Measurements from ENCODE around the gene EID2.

The EID2 gene, protein sequence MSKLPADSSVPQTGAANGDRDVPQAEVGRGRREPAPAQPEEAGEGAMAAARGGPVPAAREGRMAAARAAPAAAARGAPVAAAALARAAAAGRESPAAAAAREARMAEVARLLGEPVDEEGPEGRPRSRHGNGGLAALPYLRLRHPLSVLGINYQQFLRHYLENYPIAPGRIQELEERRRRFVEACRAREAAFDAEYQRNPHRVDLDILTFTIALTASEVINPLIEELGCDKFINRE

DNA sequence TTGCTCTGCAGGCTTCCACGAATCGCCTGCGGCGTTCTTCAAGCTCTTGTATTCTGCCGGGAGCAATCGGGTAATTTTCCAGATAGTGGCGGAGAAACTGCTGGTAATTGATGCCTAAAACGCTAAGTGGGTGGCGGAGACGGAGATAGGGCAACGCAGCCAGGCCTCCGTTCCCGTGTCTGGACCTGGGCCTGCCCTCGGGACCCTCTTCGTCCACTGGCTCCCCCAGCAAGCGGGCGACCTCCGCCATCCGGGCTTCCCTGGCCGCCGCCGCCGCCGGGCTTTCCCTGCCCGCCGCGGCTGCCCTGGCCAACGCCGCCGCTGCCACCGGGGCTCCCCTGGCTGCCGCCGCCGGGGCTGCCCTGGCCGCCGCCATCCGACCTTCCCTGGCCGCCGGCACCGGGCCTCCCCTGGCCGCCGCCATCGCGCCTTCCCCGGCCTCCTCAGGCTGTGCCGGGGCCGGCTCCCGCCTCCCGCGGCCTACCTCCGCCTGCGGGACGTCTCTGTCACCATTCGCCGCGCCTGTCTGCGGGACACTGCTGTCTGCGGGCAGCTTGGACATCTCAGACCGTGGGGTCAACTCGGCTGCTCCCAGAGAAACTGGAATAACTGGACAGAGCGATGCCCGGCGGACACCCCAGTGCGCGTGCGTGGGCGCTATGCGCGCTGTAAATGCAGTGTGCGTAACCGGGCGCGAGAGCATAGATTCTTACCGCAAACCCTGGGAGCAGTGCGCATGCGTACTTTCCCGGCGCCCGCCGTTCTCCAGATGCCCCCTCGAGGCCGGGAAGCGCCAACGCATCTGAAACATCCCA lies at the start of gene EID2:
EID2 (minus strand) TSS at position 644 of the 815 bp plus-strand sequence; CDS start at position 562, 82 bp downstream.
- peak within 1 kb of the TSS; percentile 63 for H3K27ac ChIP-seq
- DNase-seq (ENCODE audit: low read depth, low spot score): peak; percentile 68

DNA sequence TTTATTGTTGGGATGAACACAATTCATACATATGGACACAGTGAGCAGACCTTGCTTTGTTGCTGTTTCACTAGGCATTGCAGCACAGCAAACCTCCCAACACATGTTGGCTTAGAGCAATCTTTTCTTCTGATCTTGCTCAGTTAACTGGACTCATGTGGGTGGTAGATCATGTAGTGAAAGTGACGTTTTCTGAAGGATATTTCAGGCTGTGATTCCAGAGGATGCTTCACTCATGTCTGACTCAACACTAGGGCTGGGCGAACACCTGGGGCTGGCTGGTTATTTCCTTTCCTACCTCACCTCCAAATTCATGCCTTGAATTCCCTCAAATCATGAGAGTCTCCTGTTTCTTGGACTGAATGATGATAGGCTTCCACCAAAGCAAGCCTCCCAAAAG lies 48.1 kb upstream of the EID2 start:
- no peak for DNase-seq (ENCODE audit: low read depth, low spot score)
- H3K27ac ChIP-seq: no peak overlapping the region

DNA sequence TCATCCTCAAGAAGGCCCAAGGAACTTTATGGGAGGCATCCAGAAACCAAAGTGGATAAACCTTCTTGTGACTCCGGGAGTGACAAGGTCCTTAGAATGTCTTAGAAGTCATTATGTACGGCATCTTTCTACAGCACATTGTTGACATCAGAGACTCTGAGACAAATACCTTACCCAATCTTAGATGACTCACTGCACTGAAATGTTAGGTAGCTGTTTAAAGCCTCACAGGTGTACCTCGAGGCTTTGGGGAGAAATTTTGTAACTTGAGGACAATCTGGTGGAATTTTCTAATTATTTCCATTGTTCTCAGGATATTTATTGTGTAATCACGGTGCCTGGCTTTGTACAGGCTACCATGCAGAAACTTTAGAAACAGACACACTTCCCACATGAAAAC lies 47.5 kb upstream of the EID2 start:
- DNase-seq (ENCODE audit: low read depth, low spot score): no peak
- no peak overlapping the region for H3K27ac ChIP-seq

DNA sequence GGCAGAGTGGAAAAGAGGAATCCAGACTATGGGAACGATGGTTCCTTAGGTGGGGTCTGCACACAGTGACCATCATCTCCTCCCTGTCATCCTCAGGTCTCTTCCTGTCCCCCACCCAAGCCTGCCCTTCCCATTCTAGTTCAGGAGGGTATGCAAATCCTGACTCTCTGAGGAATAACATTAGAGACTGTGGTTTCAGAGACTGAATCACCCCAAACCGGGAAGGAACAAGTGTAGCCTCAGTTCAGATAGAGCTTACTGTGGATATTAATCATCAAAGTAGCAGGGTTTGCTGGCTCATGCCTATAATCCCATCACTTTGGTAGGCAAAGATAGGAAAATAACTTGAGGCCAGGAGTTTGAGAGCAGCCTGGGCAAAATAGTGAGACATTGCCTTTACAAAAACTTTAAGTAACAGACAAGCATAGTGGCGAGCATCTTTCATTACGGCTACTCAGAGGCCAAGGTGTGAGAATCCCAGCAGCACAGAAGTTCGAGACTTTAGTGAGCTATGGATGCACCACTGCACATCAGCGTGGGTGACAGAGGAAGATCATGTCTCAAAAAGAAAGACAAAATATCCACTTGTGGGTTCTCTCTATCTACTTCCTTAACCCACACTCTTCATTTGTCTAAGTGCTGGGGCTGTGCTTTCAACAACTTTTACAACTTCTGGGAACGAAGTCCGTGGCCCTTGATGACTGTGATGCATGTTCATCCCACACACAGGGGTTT lies 43.1 kb upstream of the EID2 start:
- H3K27ac ChIP-seq: no peak overlapping the region
- DNase-seq (ENCODE audit: low read depth, low spot score): no peak

DNA sequence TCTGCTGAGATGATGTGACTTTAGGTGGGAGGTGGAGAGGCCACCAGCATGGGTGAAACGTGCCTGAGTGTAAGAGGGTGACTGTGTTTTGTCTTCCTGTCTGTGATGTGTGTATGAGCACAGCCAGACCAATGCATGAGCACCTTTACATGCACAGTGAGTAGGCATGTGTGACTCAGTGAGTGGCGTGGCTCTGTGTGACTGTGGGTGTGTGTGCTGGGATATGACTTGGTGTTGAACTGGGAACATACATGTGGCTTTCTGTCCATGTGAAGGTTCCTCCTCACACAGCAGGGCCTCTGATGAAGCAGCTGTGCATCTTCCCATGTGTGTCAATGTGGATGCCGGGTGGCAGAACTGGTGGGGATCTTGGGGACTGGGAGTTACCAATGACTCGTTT lies 42.5 kb upstream of the EID2 start:
- DNase-seq (ENCODE audit: low read depth, low spot score): no peak

DNA sequence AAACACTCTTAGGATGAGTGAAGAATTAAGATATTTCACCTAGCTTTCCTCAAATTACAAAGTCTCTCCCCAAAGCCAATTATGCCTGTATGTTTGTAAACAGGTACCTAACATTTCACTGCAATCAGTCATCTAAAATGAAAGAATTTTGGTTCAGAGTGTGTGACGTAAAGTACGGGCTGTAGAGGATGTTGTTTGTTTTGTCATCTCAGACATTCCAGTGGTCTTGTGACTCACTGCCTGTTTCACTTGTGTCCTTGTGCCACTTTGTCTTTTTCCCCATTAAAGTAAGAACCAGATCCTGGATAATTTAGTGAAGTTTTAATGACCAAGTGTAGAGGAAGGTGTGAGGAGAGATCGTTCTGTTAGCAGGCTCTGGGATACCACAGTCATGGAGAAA lies 28.6 kb upstream of the EID2 start:
- no peak for DNase-seq (ENCODE audit: low read depth, low spot score)
- no peak overlapping the region for H3K27ac ChIP-seq

More for the DNA sequence above, 42.5 kb upstream of the EID2 start:
- H3K27ac ChIP-seq: no peak overlapping the region

DNA sequence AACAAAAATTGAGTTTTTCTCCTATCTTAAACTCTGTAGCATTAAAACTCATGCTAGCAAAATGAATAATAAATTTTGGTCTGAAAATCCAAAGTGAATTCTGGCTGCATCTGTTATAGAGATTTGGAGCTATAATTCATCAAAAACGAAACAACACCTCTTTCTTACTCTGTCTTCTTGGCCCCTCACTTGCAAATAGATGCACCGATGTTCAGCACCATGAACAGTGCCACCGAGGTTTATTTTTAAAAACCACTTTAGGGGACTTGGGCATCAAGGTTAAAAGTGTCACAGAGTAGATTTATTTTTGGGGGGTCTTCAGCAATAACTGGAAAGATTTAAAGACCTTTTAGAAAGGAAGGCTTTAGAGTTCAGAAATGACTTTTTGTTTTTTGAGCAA lies 26.1 kb upstream of the EID2 start:
- DNase-seq (ENCODE audit: low read depth, low spot score): no peak
- no peak overlapping the region for H3K27ac ChIP-seq

DNA sequence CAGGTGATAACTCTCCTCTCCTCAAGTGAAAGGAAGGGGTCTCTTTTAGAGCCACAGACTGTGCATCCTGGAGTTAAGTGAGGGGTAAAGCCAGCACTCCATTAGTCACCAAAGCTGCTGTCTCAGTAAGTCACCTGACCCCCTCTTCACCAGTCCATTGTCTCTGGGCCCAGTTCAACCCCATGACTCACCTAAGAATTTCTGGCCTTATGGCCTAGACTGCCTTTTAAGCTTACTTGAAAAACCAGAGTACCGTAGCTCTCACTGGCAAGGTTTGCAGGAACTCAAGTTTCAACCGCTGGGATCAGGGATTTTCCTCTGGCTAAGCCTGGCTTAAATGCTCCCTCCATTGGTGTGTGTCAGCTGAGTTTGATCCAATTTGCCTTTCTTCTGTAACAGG lies 23.4 kb upstream of the EID2 start:
- no peak overlapping the region for H3K27ac ChIP-seq
- peak; percentile 37 for DNase-seq (ENCODE audit: low read depth, low spot score)

DNA sequence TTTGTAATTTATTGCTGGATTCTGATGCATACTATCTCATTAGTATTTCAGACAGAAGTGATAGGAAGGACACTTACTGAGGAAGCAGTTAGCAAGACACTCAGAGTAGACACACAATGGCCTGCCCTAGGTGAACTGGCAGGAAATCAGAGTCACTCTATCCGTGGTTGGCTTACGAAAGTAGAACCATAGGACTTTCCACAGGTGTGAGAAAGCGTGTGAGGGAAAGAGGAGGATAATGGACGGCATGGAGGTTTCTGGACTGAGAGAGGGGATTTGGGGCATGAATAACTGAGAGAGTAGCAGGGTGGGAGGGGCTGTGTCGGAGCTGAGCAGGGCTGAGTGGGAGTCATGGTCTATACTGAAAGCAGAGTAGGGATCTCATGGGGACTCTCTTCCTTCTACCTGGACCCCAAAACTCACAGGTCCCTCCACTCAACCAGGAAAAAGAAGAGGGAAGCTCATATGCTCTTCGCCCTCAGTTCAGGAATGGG lies 18.7 kb upstream of the EID2 start:
- DNase-seq (ENCODE audit: low read depth, low spot score): no peak
- no peak overlapping the region for H3K27ac ChIP-seq

DNA sequence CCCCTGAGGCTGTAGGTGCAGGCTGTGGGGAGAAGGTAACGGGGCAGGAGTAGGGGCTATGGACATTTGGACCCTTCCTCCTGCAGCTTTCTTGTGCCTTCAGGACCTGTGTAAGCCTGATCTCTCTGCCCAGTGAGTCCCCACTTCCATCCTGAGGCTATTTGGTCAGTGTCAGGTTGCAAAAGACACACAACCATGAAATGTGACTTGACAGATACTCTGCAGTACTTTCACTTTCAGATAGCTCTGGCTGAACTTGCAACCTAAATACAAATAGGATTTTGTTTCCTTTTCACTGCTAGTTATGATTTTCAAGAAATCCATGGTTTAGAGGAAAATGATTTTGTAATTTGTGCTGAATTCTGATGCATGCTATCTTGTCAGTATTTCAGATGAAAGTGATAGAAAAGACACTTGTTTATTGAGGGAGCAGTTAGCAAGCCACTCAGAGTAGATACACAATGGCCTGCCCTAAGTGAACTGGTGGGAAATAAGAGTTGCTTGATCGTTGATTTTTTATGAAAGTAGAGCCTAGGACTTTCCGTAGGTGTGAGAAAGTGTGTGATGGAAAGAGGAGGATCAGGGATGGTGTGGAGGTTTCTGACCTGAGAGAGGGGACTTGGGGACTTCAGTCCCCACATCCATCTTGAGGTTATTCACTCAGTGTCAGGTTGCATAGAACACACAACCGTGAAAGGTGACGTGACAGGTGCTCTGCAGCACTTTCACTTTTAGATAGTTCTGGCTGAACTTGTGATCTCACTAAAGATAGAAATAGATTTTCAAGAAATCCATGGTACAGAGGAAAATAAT lies 18.1 kb upstream of the EID2 start:
- no peak for DNase-seq (ENCODE audit: low read depth, low spot score)
- no peak overlapping the region for H3K27ac ChIP-seq

DNA sequence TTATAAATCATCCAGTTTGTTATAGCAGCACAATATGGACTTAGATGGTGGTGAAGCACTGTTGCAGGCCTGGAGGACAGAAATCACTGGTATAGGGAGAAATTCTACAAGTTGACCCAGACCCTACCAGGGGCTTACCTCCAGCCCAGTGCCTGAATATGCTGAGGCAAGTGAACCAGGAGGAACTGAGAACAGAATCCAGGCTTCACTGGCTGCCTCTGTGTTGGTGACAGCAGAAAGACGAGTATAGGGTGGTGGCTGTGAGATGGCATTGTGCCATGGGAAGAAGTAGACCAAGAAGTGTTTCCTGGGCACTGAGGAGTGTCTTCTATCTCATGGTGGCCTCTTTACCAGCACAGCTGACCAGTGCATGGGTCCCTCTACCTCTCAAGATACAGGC lies 15.9 kb upstream of the EID2 start:
- no peak for DNase-seq (ENCODE audit: low read depth, low spot score)
- no peak overlapping the region for H3K27ac ChIP-seq

DNA sequence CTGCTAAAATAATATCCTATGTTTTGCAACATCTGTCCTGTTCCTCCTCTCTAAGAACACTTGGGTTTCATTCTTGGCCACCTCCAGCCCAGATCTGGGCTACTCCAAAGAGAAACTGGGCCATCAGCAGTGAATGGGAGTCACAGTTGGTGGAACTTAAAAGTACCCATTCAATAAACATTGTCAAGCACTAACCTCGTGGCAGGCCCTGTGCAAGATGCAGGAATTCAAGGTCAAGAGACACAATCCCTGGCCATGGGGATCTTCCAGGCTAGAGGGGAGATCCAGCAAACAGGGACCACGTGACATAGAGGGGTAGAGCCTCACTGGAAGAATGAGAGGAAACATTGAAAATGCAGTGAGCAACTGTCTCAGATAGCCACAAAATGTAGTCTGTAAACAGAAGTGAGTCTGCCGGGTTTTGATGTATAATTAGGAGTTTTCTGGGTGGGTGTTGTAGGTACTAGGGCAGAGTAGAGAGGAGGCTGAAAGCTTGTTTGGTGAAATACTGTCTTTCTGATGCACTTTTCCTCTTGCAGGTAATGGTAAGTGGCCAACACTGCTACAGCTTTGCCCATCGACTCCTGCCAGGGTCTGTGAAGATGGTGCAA lies 14.8 kb upstream of the EID2 start:
- H3K27ac ChIP-seq: no peak overlapping the region
- DNase-seq (ENCODE audit: low read depth, low spot score): no peak

DNA sequence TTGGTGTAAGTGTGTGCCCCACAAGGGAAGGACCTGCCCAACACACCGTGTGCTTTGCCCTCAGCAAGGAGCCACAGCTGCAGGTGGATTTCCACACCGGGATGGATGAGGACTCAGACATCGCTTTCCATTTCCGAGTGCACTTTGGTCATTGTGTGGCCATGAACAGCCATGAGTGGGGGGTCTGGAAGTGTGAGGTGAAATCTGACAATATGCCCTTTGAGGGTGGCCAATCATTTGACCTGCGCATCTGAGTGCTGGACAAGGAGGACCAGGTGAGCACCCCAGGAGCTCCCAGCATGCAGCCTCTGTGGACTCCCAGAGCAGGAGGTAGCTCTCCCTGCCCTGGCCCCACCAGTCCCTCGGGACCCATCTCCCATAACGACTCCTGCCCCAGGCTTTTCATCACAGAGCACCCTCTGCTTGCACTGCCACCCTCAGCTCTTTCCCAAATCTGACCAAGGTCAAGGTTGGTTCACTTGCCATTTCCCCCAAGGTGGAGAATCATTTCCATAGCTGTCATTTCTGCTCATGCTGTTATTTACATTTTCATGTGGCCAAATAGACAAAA lies 13.2 kb upstream of the EID2 start:
- no peak overlapping the region for H3K27ac ChIP-seq
- DNase-seq (ENCODE audit: low read depth, low spot score): no peak

DNA sequence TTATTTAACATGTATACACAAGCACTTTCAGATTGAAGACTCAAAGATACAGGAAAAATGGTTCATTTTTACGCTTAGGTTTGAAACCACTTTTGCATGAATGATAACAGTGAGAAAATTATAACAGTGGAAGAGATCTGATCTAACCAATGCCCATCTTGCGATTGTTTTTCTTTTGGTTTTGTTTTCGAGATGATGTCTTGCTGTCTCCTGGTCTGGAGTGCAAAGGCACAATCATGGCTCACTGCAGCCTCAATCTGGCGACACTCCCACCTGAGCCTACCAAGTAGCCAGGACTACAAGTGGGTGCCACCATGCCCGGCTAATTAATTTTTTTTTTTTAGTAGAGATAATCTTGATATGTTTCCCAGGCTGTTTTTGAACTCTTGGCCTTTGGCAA lies 10.2 kb upstream of the EID2 start:
- no peak for DNase-seq (ENCODE audit: low read depth, low spot score)
- no peak overlapping the region for H3K27ac ChIP-seq

DNA sequence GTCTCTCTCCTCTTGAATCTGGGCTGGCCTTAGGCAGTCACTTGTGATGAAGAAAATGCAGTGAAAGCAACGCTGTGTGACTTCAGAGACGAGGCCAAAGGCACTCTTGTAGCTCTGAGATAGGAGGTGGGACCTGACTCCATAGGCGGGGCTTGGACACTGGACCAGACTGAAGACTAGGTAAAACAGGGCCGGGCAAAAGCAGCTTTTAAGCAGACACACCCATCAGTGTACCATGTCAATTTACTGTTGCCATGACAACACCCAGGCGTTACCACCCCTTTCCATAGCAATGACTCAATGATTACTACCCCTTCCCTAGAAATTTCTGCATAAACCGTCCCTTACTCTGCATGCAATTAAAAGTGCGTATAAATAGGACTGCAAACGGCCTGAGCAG lies 6.6 kb upstream of the EID2 start:
- no peak for DNase-seq (ENCODE audit: low read depth, low spot score)
- no peak overlapping the region for H3K27ac ChIP-seq

DNA sequence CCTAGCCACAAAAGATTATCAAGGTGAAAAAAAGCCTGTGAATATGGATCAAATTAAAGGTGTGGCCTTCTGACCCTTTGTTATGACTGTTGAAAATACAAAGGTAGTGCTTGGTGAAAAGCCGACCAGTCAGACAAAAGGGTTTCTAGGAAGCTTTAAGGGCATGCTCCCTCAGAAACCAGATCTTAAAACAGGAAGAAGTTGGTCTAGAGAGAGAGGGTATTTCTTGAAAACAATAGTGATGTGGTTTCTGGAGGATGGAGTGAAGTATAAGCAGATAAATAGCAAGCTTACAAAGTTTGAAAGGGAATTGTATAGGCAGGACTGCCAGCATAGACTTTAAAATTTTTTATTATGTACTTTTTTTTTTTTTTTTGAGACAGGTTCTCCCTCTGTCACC lies 5.0 kb upstream of the EID2 start:
- no peak overlapping the region for H3K27ac ChIP-seq
- DNase-seq (ENCODE audit: low read depth, low spot score): no peak

DNA sequence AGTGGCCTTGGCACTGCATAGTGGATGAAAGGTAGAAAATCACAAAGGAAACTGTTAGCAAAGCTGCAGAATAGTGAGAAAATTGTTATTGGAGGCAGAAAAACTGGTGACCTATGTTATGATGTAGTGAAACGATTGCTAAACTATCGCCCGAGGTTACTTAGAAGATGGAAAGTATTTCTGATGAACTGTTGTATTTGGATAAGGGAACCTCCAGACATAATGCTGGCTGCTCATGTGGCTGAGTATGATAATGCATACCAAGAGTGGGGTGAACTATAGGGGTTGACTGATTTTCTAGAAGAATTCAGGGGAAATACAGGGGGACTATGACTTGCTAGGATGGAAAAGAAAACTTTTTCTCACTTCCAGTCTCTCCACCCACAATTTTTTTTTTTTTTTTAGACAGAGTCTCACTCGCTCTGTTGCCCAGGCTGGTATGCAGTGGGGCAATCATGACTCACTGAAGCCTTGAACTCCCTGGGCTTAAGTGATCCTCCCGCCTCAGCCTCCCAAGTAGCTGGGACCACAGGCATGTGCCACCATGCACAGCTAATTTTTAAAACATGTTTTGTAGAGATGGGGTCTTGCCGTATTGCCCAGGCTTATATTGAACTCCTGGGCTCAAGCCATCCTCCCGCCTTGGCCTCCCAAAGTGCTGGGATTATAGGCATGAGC lies 4.4 kb upstream of the EID2 start:
- no peak for DNase-seq (ENCODE audit: low read depth, low spot score)
- H3K27ac ChIP-seq: peak overlapping the region; percentile 87

DNA sequence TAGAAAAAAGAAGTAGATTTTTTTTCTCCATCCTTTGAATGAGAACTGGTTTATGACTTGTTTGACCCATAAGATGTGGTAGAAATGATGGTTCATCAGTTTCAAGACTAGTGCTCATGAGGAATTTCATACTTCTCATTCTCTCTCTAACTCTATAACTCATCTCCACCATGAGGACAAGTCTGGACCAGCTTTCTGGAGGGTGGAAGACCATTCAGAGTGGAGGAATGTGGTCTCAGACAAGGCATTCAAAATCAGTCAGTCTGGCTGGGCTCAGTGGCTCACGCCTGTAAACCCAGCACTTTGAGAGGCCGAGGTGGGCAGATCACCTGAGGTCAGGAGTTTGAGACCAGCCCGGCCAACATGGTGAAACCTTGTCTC lies 3.5 kb upstream of the EID2 start:
- peak overlapping the region; percentile 87 for H3K27ac ChIP-seq
- DNase-seq (ENCODE audit: low read depth, low spot score): peak; percentile 87

DNA sequence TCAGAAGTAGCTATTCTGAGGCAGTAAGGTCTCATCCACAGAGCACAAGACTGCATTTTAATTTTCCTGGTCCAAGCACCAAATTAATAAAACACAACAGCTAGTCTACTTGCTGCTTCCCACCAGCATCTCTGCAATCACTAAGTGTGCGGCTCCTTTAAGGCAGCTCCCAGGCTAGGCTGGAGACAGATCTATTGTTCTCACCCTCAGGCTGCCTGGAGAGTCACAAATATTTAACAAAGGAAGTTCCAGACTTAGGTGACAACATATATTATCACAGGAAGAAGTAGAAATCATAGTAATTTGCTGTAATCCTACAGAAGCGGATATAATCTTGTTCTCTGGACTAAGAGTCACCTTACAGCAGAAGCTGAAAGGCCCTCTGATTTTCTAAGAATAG lies 2.2 kb upstream of the EID2 start:
- H3K27ac ChIP-seq: peak overlapping the region; percentile 87
- no peak for DNase-seq (ENCODE audit: low read depth, low spot score)

Measured in epithelial cell of prostate (primary cell).